GM18519 (cell line): ENCODE measurements around the gene DAPK3.
"Not testable (repeated sequence)": the region's sequence is repeated elsewhere in the genome, so short reads cannot be mapped to it uniquely, and the experiment has no call there.

Experiments used
- ATAC-seq: cut with Tn5 transposase; IDR thresholded peaks from one replicate; pipeline ENCODE4 v1.9.1; 2021; ENCODE audit warnings: mild to moderate bottlenecking, moderate library complexity; ENCODE audit not compliant: unreplicated experiment, low FRiP score

Gene DAPK3

GRCh38 chr19:4007021-4007835 is 36.3 kb upstream of the DAPK3 start, which contains the start of gene PIAS4:
PIAS4 (plus strand) TSS chr19:4007736; CDS start chr19:4007761, 25 bp downstream.
- peak; percentile 75 for ATAC-seq

- not testable (repeated sequence) for ATAC-seq
These were observed 34.5 kb upstream of the DAPK3 start for GRCh38 chr19:4005436-4005835.

GRCh38 chr19:4000798-4001197 is 29.9 kb upstream of the DAPK3 start:
- ATAC-seq: not testable (repeated sequence)

GRCh38 chr19:3998667-3999412 is 27.9 kb upstream of the DAPK3 start:
- ATAC-seq: not testable (repeated sequence)

- no peak for ATAC-seq
These were observed 24.7 kb upstream of the DAPK3 start for GRCh38 chr19:3995607-3996006.

GRCh38 chr19:3990815-3991117 is 19.9 kb upstream of the DAPK3 start:
- ATAC-seq: no peak

- no peak for ATAC-seq
These were observed 16.9 kb upstream of the DAPK3 start for GRCh38 chr19:3987619-3988371.

GRCh38 chr19:3986260-3987041 is 15.6 kb upstream of the DAPK3 start:
- no peak for ATAC-seq

- ATAC-seq: no peak
These were observed 14.9 kb upstream of the DAPK3 start for GRCh38 chr19:3985643-3986259.

- ATAC-seq: peak; percentile 38
These were observed 14.2 kb upstream of the DAPK3 start, which contains the start of gene EEF2 for GRCh38 chr19:3984908-3985642. EEF2 (minus strand) TSS chr19:3985463; CDS start chr19:3985380, 83 bp downstream.

- no peak for ATAC-seq
These were observed 13.6 kb upstream of the DAPK3 start for GRCh38 chr19:3984584-3984907.

- ATAC-seq: no peak
These were observed 13.2 kb upstream of the DAPK3 start for GRCh38 chr19:3983936-3984583.

- no peak for ATAC-seq
These were observed 12.6 kb upstream of the DAPK3 start for GRCh38 chr19:3983542-3983914.

GRCh38 chr19:3982701-3983541 is 12.0 kb upstream of the DAPK3 start:
- ATAC-seq: no peak

GRCh38 chr19:3981736-3982681 is 11.1 kb upstream of the DAPK3 start:
- ATAC-seq: no peak

GRCh38 chr19:3981373-3981735 is 10.5 kb upstream of the DAPK3 start:
- no peak for ATAC-seq
